ENCODE data around the gene TAS2R50.

TAS2R50 gene

DNA sequence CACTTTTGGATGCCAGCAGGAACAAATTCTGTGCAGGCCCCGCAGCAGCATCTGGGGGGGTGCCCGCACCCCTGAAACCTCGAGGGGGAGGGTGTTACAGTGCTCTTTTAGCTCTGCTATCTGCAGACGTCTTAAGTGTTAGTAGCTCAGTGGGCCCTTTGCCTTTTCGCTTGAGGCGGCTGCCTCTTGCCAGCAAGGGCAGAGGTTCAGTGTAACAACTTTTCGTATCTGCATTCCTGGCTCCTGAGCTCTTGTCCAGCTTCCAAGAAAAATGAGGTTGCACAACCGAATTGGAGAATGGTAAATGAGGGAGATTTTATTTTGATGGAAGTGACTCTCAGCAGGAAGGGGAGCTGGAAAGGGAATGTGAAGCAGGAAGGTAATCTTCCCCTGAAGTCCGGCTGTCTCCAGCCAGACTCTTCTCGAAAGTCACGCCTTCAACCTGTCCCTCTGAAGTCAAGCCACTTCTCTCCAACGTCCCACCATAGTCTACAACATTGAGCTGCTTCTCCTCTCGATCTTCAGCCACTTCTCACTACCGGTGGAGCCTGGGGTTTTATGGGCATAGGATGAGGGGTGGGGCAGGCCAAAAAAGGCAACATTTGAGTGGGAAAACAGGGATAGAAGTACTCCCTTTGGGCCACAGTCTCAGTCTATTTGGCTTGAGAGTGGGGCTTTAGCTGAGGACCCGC, 17.8 kb downstream of the TAS2R50 start:
- TF ChIP-seq CTCF (IDR thresholded peaks at IDR 0.05; ENCODE audit: low read depth, low read length), result no peak
- H3K4me3 ChIP-seq (ENCODE audit: low read depth, low read length), result no peak overlapping the region

DNA sequence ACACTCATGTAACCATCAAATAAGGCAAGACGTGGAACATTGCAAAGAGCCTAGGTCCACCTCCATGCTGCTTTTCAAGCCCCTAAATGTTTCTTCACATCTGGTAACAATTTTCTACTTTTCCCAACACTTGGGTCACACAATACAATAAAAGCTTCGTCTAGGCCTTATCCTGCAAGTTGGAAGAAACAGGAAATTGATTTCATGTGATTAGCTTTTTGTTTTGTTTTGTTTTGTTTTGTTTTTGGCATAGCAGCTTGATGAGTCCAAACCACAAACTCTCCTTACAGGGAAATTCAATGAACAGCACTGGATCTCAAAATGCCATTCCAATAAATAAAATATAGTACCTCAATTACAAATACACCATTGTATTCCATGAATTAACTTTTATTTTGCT, 19.3 kb downstream of the TAS2R50 start:
- TF ChIP-seq CTCF (IDR thresholded peaks at IDR 0.05; ENCODE audit: low read depth, low read length), result no peak
- no peak overlapping the region for H3K4me3 ChIP-seq (ENCODE audit: low read depth, low read length)

- no peak overlapping the region for H3K4me3 ChIP-seq (ENCODE audit: low read depth, low read length)
- no peak for TF ChIP-seq CTCF (IDR thresholded peaks at IDR 0.05; ENCODE audit: low read depth, low read length)
Measured at GRCh38 chr12:10966314-10966713, 20.4 kb downstream of the TAS2R50 start.

DNA sequence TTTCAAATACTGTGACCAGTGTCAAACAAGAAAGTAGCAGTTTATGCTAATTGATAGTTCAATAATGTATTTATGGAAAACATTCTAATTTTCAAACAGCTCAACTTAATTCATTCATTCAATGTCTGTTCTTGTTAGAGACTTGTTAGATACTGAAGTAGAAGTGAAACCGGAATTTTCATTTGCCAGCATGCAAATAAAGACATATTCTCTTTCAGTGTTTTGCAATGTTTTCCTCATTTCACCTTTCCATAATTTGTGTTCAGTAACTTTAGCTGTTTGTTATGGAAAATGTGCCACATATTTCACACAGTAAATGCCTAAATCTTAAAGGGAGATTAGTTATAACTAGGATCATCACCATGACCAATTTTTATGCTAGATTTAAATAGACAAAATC, 21.2 kb downstream of the TAS2R50 start:
- no peak overlapping the region for H3K4me3 ChIP-seq (ENCODE audit: low read depth, low read length)
- no peak for TF ChIP-seq CTCF (IDR thresholded peaks at IDR 0.05; ENCODE audit: low read depth, low read length)

DNA sequence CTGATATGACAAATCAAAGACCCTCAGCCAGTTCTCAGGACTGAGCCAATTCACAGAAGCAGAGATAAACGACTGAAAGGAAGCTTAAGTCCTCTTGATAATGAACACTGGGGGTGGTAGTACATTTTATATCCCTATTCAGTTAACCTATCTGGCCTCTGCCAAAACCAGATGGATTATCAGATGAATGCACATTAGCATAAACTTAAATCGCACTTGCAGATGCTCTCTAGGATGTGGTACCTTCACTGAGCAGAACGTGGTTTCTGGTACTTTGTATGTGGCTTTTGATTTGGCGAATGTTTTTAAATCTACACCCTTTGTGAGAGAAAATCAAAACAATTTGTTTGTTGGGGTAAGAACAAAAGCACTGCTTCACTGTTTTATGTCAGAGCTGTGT, 26.5 kb downstream of the TAS2R50 start:
- no peak for TF ChIP-seq CTCF (IDR thresholded peaks at IDR 0.05; ENCODE audit: low read depth, low read length)
- no peak overlapping the region for H3K4me3 ChIP-seq (ENCODE audit: low read depth, low read length)

GRCh38 chr12:10959804-10960203, 26.9 kb downstream of the TAS2R50 start:
- no peak for TF ChIP-seq CTCF (IDR thresholded peaks at IDR 0.05; ENCODE audit: low read depth, low read length)
- no peak overlapping the region for H3K4me3 ChIP-seq (ENCODE audit: low read depth, low read length)

DNA sequence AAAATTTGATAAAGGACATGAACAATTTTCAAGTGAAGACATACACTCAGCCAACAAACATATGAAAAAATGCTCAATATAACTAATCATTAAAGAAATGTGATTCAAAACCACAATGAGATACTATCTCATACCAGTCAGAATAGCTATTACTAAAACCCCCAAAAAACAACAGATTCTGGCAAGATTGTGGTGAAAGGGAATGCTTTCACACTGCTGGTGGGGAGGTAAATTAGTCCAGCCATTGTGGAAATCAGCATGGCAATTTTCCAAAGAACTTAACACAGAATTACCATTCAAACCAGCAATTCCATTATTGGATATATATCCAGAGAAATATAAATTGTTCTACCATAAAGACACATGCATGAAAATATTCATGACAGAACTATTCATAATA, 29.0 kb downstream of the TAS2R50 start:
- no peak for TF ChIP-seq CTCF (IDR thresholded peaks at IDR 0.05; ENCODE audit: low read depth, low read length)
- no peak overlapping the region for H3K4me3 ChIP-seq (ENCODE audit: low read depth, low read length)
